Small intestine (tissue), 7 donors: Measurements from ENCODE around the gene ZGLP1. TPM values are rescaled to one million over a fixed set of nuclear protein-coding genes. Genes with fewer than 3 reads are reported as not detected.
A peak's percentile ranks its signal among the peaks of the same experiment; 100 is the strongest.

ENCODE experiments used
- DNase-seq, 2 donors: peaks; one replicate each; pipeline versions ENCODE4 v3.0.0 to v3.0.0-alpha.2; 2013
- FAIRE-seq: peaks from 2 replicates; lab custom pipeline; 2012; peaks lifted over from hg19 to GRCh38; lab: Jason Lieb, UNC
- H3K27ac ChIP-seq, 3 donors: one replicate each; pipeline ENCODE4 v1.5.1; 2013; ENCODE audit warnings: low read length in 2 of 3, mild to moderate bottlenecking in 2 of 3, control low read depth in 1 of 3, inconsistent platforms in 1 of 3, low read depth in 1 of 3, moderate library complexity in 1 of 3
- H3K27me3 ChIP-seq, 3 donors: one replicate each; pipeline ENCODE4 v1.6.1; 2013; ENCODE audit warnings: low read length in 3 of 3, inconsistent platforms in 1 of 3; ENCODE audit not compliant: control insufficient read depth in 3 of 3, insufficient read depth in 3 of 3
- H3K36me3 ChIP-seq, 3 donors: one replicate each; pipeline ENCODE4 v1.6.1; 2013; ENCODE audit warnings: low read length in 3 of 3, inconsistent platforms in 1 of 3, low read depth in 1 of 3, mild to moderate bottlenecking in 1 of 3, moderate library complexity in 1 of 3; ENCODE audit not compliant: control insufficient read depth in 3 of 3, insufficient read depth in 2 of 3
- H3K4me1 ChIP-seq, 3 donors: one replicate each; pipeline ENCODE4 v1.6.1; 2013; ENCODE audit warnings: low read length in 2 of 3, inconsistent platforms in 1 of 3, low read depth in 1 of 3, mild to moderate bottlenecking in 1 of 3, moderate library complexity in 1 of 3; ENCODE audit not compliant: control insufficient read depth in 3 of 3, insufficient read depth in 2 of 3
- H3K4me3 ChIP-seq, 3 donors: one replicate each; pipeline ENCODE4 v1.5.1; 2013; ENCODE audit warnings: low read length in 3 of 3, control low read depth in 1 of 3, inconsistent platforms in 1 of 3, low read depth in 1 of 3, mild to moderate bottlenecking in 1 of 3, moderate library complexity in 1 of 3
- H3K9me3 ChIP-seq, 2 donors: one replicate each; pipeline ENCODE4 v1.6.1; 2013; ENCODE audit warnings: low read depth in 1 of 2, low read length in 1 of 2; ENCODE audit not compliant: control insufficient read depth in 2 of 2, insufficient read depth in 1 of 2
- WGBS, 3 donors: extraction: QIAGEN DNeasy Blood & Tissue Kit; methylation state at CpG; one replicate each; pipeline ENCODE4 v1.1.7; 2013; 5-methylcytosine and 5-hydroxymethylcytosine counted together
- polyA plus RNA-seq, 4 donors: library from polyadenylated mRNA; stranded (reverse) in 3 of 4; unstranded in 1 of 4; fragments of 200-250 nt in 3 of 4; fragments of 120-200 nt in 1 of 4; gene quantifications; one replicate each; pipeline versions ENCODE4 v1.2.1 to v1.2.3, GENCODE V29; 2013
- donor health status: healthy with polysubstance abuse.
- donor health status: control.
- donor health status: control.
- donor health status: Bipolar disorder and iron deficiency.
- donor health status: healthy.

ZGLP1 gene
- polyA plus RNA-seq, 4 donors: 5.8 to 9.5 (median 7.7) TPM

DNA sequence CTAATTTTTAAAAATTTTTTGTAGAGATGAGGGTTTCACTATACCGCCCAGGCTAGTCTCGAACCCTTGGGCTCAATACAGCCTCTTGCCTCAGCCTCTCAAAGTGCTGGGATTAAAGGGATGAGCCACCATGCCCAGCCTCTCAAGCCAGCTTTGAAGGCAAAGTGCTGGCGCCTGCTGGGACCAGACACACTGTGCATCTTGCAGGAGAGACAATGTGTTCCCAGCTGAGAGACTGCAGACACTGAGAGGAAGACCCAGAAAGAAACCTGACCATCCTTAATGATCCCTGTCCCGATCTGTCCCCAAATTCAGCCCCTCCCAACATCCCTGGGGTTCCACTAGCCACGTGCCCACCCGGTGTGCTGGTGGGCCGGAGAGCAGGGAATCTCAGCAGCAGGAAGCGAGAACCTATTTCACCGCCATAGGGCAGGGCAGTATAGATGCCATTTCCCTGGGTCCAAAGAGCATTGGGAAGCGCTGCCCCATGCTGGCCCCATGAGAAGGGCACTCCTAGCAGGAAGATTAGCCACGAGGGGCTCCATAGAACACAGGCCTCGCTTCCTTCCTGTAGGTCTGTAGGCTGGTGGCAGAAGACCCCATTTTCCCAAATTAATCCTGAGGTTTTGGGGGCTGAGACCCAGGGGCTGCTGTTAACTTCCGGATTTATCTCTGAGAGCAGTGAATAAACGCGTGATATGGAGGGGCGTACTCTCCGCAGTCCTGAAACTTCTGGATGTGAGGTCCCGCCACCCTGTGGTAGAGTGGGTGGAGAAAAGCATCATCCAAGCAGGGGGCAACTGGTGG is 22.7 kb upstream of the ZGLP1 start:
- H3K4me3 ChIP-seq: peak overlapping the region; percentile 84 to 90 (median 85)
- DNase-seq: peak; percentile 85 to 91
- FAIRE-seq: no peak
- H3K27me3 ChIP-seq: no peaks in the 10 kb centered on the region
- H3K9me3 ChIP-seq: no peaks in the 10 kb centered on the region
- H3K27ac ChIP-seq: peak overlapping the region; percentile 60 to 94 (median 94)
- WGBS, 3 donors: 15 to 27% (median 16%) methylated on average over 18 of the region's 18 CpGs
- peaks cover 19 to 40% (median 20%) of the 10 kb centered on the region in 3 donors for H3K36me3 ChIP-seq
- H3K4me1 ChIP-seq: peaks cover 0 to 13% (median 0%) of the 10 kb centered on the region in 3 donors

DNA sequence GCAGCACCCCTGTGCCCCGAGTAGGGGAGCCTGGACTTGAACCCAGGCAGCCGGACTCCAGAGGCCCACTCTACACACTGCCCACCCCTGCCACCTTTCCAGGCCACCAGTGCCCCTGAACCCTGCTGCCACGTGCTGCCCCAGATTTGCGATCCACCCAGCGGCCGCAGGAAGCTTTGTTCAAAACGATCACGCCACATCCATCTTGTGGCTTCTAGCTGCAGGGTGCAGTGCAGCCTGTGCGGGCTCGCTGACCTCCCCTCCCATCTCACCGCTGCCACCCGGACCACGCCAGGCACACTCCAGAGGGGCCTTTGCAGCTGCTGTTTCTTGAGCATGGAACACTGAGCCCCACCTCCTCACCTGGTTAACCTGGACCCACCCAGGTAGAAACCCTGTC is 19.9 kb upstream of the ZGLP1 start:
- Histone ChIP-seq H3K27me3 (no peaks in the 10 kb centered on the region), H3K4me1 (peaks cover 0 to 9% (median 0%) of the 10 kb centered on the region in 3 donors), H3K36me3 (peaks cover 25 to 66% (median 28%) of the 10 kb centered on the region in 3 donors), H3K9me3 (no peaks in the 10 kb centered on the region), H3K27ac (no peak overlapping the region), H3K4me3 (no peak overlapping the region)
- DNase-seq: no peak
- FAIRE-seq: no peak
- 93 to 95% (median 94%) methylated on average over 13 of the region's 13 CpGs for WGBS, 3 donors

DNA sequence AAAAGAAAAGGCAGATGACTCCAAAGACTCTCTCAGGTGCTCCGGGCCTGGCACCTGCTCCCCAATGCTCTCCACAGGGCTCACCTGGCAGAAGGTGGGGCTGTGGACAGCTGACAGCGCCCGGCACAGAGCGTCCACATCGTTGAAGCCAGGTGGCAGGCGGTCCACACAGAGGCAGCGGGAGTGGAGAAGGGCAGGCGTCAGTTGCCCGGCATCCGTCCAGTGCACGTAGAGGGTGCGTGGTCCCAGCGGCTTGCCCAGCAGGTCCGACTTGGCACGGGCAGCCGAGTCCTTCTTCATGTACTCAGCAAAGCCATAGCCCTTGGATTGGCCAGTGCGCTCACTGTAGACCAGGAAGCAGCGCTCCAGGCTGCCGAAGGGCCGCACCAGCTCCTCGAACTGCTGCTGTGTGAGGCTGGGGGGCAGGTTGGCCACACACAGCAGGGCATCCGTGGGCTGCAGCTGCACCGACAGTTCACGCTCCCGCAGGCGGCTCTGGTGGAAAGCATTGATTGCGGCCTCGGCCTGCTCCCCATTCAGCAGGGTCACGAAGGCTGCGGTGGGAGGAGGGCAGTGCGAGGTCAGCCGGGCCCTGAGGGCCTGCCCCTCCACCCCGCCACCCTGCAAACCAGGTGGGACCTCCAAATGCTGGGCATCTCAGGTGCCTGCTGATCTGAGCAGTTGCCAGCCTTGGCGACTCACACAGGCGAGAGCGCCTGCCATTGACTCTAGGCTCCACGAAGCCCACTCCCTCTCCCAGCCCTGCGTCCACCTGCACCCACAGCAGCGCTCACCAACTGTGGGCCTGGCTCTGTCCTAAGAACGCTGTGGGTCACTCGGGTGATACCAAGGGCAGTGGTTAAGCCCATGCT is 19.2 kb upstream of the ZGLP1 start:
- Histone ChIP-seq H3K27ac (no peak overlapping the region), H3K9me3 (no peaks in the 10 kb centered on the region), H3K4me3 (no peak overlapping the region), H3K27me3 (no peaks in the 10 kb centered on the region), H3K36me3 (peaks cover 25 to 74% (median 28%) of the 10 kb centered on the region in 3 donors), H3K4me1 (peaks cover 0 to 9% (median 0%) of the 10 kb centered on the region in 3 donors)
- FAIRE-seq: no peak
- WGBS, 3 donors: 95 to 97% (median 96%) methylated on average over 39 to 41 of the region's 41 CpGs
- no peak for DNase-seq

DNA sequence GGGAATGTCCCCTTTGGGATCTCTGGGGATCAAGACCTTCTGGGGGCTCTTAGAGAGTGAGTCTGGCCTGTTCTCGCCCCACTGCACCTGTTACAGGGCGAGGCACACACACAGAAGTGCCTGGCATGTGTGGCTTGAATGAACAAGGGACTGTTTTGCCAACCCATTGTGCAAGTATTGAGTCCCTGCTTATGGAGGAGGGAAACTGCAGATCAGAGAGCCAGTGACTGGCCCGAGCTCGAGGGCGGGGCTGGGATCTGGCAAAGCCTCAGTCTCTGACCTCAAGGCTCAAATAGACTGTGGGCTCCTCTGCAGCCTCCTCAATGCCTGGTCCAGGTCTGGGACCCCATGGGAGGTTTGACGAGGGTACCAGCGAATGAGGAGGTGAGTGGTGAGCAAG is 18.2 kb upstream of the ZGLP1 start:
- no peak for FAIRE-seq

DNA sequence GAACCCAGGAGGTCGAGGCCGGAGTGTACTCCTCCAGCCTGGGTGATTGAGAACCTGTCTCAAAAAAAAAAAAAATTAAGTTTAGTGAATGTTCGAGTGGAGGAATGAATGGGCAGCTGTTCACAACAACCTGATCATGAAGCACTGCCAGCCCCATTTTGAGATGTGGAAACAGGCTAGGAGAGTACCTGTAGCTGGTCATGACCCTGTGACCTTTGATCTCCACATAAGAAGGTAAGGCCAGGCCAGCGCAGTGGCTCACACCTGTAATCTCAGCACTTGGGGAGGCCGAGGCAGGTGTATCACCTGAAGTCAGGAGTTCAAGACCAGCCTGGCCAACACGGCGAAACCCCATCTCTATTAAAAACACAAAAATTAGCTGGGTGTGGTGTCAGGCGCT is 16.1 kb upstream of the ZGLP1 start:
- H3K4me3 ChIP-seq: no peak overlapping the region
- no peaks in the 10 kb centered on the region for H3K9me3 ChIP-seq
- H3K27ac ChIP-seq: no peak overlapping the region
- WGBS, 3 donors: 70 to 89% (median 79%) methylated on average over 8 of the region's 8 CpGs
- DNase-seq: peak in 1 of 2 donors; percentile 16
- H3K36me3 ChIP-seq: peaks cover 28 to 98% (median 31%) of the 10 kb centered on the region in 3 donors
- no peaks in the 10 kb centered on the region for H3K27me3 ChIP-seq
- FAIRE-seq: no peak
- H3K4me1 ChIP-seq: peaks cover 0 to 20% (median 6%) of the 10 kb centered on the region in 3 donors

More for the DNA sequence above, 18.2 kb upstream of the ZGLP1 start:
- Histone ChIP-seq H3K9me3 (no peaks in the 10 kb centered on the region), H3K27me3 (no peaks in the 10 kb centered on the region), H3K27ac (no peak overlapping the region), H3K36me3 (peaks cover 27 to 84% (median 30%) of the 10 kb centered on the region in 3 donors), H3K4me3 (no peak overlapping the region), H3K4me1 (peaks cover 0 to 11% (median 0%) of the 10 kb centered on the region in 3 donors)
- DNase-seq: no peak
- WGBS, 3 donors: 82 to 92% (median 87%) methylated on average over 7 of the region's 7 CpGs

DNA sequence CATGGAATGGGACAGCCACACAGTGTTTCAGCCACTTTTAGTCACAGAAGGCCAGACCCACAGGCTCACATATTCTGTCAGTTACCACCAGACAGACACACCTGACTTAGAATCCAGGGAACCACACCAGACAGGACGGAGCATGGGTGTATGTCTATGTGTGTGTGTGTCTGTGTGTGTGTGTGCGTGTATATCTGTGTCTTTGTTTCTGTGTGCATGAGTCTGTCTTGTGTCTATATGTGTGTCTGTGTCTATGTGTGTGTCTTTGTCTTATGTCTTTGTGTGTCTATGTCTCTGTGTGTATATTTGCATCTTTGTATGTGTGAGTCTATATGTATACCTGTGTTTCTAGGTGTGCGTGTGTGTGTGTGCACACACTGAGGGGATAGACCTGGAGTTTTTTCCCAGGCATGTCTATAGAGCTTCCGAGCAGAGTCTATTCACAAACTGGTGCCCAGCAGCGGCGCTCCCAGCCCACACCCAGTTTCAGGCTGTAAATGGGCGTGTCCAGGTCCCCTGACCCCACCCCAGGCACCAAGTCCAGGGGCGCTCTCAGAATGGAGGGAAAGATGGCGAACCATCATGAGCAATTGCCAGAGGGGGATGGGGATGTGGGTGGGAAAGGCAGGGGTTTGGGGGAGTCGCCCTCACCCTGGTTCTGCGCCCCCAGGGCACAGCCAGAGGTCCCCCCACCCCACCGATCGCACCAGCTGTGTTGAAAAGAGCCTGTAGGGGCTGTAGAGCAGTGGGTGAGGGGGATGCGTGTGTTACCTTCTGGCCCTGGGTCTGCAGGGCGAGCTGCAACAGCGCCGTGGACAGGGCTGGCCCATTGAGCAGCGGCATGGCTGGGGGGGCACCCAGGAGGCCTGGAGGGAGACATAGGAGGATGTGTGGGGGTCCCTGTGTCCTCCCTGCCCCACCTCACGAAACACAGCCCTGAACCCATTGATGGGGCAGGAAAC is 12.5 kb upstream of the ZGLP1 start:
- no peak for FAIRE-seq
- DNase-seq: peak; percentile 91 to 92
- H3K27ac ChIP-seq: peak overlapping the region; percentile 72 to 86 (median 75)
- H3K4me3 ChIP-seq: no peak overlapping the region
- H3K36me3 ChIP-seq: peaks cover 16 to 98% (median 27%) of the 10 kb centered on the region in 3 donors
- H3K27me3 ChIP-seq: no peaks in the 10 kb centered on the region
- 48 to 78% (median 67%) methylated on average over 18 to 19 of the region's 19 CpGs for WGBS, 3 donors
- peaks cover 0 to 20% (median 6%) of the 10 kb centered on the region in 3 donors for H3K4me1 ChIP-seq
- H3K9me3 ChIP-seq: no peaks in the 10 kb centered on the region

DNA sequence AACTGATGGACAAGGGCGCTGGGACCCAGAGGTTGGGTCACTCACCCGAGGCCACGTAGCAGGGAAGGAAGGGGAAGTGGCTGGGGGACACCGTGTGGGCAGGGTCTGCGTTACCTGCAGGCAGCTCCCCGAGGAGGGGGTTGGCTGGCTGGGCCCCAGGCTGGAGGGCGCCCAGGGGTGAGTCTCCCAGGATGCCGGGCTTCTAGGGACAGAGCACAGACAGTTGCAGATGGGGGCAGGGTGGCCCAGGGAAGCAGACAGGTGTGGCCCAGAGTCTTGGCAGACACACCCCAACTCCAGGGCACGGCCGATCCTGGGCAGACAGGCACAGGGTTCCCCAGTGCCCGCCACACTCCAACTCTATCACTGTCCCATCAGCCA is 11.8 kb upstream of the ZGLP1 start:
- FAIRE-seq: no peak
- DNase-seq: peak; percentile 63 to 79
- Histone ChIP-seq H3K4me3 (no peak overlapping the region), H3K9me3 (no peaks in the 10 kb centered on the region), H3K27ac (peak overlapping the region; percentile 72 to 86 (median 75)), H3K36me3 (peaks cover 14 to 99% (median 23%) of the 10 kb centered on the region in 3 donors), H3K27me3 (no peaks in the 10 kb centered on the region), H3K4me1 (peaks cover 0 to 20% (median 6%) of the 10 kb centered on the region in 3 donors)
- 49 to 73% (median 54%) methylated on average over 11 of the region's 11 CpGs for WGBS, 3 donors
